K562 (cell line): ENCODE measurements around the gene NDUFB5. TPM values are rescaled to one million over a fixed set of nuclear protein-coding genes. Genes with fewer than 3 reads are reported as not detected.

Source experiments
- ARID2 ChIP-seq: fragments of 450-650 bp; IDR thresholded peaks from 2 replicates; pipeline ENCODE4 v1.6.1; 2017; ENCODE audit warnings: antibody characterized with exemption, mild to moderate bottlenecking
- CREB1 ChIP-seq, 2 experiments: sonication (generic) in 1 of 2; formaldehyde crosslinking in 1 of 2; IDR thresholded peaks; 2 replicates each; pipeline versions ENCODE4 v1.6.1 to v1.8.0; 2012 to 2022; ENCODE audit warnings: inconsistent platforms in 1 of 2, mild to moderate bottlenecking in 1 of 2, missing genetic modification reagents in 1 of 2, moderate library complexity in 1 of 2
- CTCF ChIP-seq, 3 experiments: IDR thresholded peaks in 2 of 3; conservative IDR thresholded peaks in 1 of 3; 2 replicates each; pipeline ENCODE4 v1.5.1; 2011 to 2012; ENCODE audit warnings: low read length in 3 of 3, mild to moderate bottlenecking in 3 of 3, control low read depth in 2 of 3, improper control_type of control experiment in 1 of 3, inconsistent platforms in 1 of 3, low read depth in 1 of 3, mixed read lengths in 1 of 3, moderate library complexity in 1 of 3; ENCODE audit not compliant: insufficient read depth in 2 of 3
- MBD2 ChIP-seq: sonication (generic); IDR thresholded peaks from 2 replicates; pipeline ENCODE4 v1.6.1; 2016; ENCODE audit warnings: low read depth, borderline replicate concordance
- SMARCA4 ChIP-seq: fragments of 450-650 bp; IDR thresholded peaks from 2 replicates; pipeline ENCODE4 v1.6.1; 2016
- SMARCC2 ChIP-seq: fragments of 450-650 bp; IDR thresholded peaks from 2 replicates; pipeline ENCODE4 v1.6.1; 2017; ENCODE audit warnings: antibody characterized with exemption, moderate library complexity, mild to moderate bottlenecking, low read depth
- TEAD4 ChIP-seq, 2 experiments: sonication (generic) in 1 of 2; formaldehyde crosslinking in 1 of 2; IDR thresholded peaks; 2 replicates each; pipeline versions ENCODE4 v1.6.1 to v1.8.0; 2012 to 2022; ENCODE audit warnings: borderline replicate concordance in 1 of 2, inconsistent platforms in 1 of 2, low read length in 1 of 2, mild to moderate bottlenecking in 1 of 2, missing genetic modification reagents in 1 of 2
- polyA plus RNA-seq, 8 experiments: library from polyadenylated mRNA; depleted of rRNA in 4 of 8; stranded (reverse) in 5 of 8; unstranded in 3 of 8; fragments of >200 nt; fragmentation: Nextera tagmentation in 2 of 8; fragmentation: Illumina TruSeq in 1 of 8; extraction: Ambion mirVana in 2 of 8; extraction: Trizol in 1 of 8; gene quantifications; 2 replicates each; pipeline versions ENCODE4 v1.2.1 to v1.2.3, GENCODE V29; 2011 to 2014; ENCODE audit warnings: inconsistent platforms in 1 of 8, missing spikeins in 1 of 8
- total RNA-seq, 7 experiments: library from RNA; depleted of rRNA in 6 of 7; stranded (reverse); fragments of >200 nt in 6 of 7; fragmentation: Illumina TruSeq in 2 of 7; extraction: Trizol in 2 of 7; gene quantifications; 2 replicates each; pipeline versions ENCODE4 v1.2.1 to v1.2.3, GENCODE V29; 2011 to 2021; ENCODE audit warnings: low replicate concordance in 1 of 7
- TF ChIP-seq, protein P1 (sequence below): fragments of 450-650 bp; IDR thresholded peaks from 2 replicates; pipeline ENCODE4 v1.6.1; 2017; ENCODE audit warnings: antibody characterized with exemption, mild to moderate bottlenecking

Gene NDUFB5
- total and polyA plus RNA-seq, 9 of the 15 experiments (the other 6 are each of a cell fraction or from before 2014, with no cell fraction given), result 128 to 466 (median 176) TPM

- TF ChIP-seq SMARCA4 (peak; percentile 98), ARID2 (no peak), TEAD4 (IDR thresholded peaks at IDR 0.05; ENCODE audit: low read length) (peak; percentile 92), TEAD4 (CRISPR knock-in tag; IDR thresholded peaks at IDR 0.05; ENCODE audit: borderline replicate concordance) (no peak), CREB1 (IDR thresholded peaks at IDR 0.05) (0 out of 2 replicates have a peak, but pooled peaks have one; percentile 33), CREB1 (CRISPR knock-in tag; IDR thresholded peaks at IDR 0.05) (no peak), MBD2 (peak; percentile 53; the same call in 1 of the 2 replicates), CTCF (IDR thresholded peaks at IDR 0.05 in 2 of 3, conservative IDR thresholded peaks at IDR 0.05 in 1 of 3; ENCODE audit: insufficient read depth in 2 of 3, low read depth in 1 of 3, low read length in 3 of 3) (no peak), SMARCC2 (peak; percentile 93)
- TF ChIP-seq, protein P1, sequence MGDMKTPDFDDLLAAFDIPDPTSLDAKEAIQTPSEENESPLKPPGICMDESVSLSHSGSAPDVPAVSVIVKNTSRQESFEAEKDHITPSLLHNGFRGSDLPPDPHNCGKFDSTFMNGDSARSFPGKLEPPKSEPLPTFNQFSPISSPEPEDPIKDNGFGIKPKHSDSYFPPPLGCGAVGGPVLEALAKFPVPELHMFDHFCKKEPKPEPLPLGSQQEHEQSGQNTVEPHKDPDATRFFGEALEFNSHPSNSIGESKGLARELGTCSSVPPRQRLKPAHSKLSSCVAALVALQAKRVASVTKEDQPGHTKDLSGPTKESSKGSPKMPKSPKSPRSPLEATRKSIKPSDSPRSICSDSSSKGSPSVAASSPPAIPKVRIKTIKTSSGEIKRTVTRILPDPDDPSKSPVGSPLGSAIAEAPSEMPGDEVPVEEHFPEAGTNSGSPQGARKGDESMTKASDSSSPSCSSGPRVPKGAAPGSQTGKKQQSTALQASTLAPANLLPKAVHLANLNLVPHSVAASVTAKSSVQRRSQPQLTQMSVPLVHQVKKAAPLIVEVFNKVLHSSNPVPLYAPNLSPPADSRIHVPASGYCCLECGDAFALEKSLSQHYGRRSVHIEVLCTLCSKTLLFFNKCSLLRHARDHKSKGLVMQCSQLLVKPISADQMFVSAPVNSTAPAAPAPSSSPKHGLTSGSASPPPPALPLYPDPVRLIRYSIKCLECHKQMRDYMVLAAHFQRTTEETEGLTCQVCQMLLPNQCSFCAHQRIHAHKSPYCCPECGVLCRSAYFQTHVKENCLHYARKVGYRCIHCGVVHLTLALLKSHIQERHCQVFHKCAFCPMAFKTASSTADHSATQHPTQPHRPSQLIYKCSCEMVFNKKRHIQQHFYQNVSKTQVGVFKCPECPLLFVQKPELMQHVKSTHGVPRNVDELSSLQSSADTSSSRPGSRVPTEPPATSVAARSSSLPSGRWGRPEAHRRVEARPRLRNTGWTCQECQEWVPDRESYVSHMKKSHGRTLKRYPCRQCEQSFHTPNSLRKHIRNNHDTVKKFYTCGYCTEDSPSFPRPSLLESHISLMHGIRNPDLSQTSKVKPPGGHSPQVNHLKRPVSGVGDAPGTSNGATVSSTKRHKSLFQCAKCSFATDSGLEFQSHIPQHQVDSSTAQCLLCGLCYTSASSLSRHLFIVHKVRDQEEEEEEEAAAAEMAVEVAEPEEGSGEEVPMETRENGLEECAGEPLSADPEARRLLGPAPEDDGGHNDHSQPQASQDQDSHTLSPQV, result peak; percentile 53; the same call in 1 of the 2 replicates
Measured at GRCh38 chr3:179615458-179616173, 11.0 kb downstream of the NDUFB5 start (continued).
